Body of pancreas (tissue), 4 donors: Measurements from ENCODE around the gene UMAD1. TPM values are rescaled to one million over a fixed set of nuclear protein-coding genes. Genes with fewer than 3 reads are reported as not detected.

Experiments used
- ATAC-seq: fragments of 150-250 bp; one replicate; pipeline ENCODE4 v1.9.1; 2016
- DNase-seq, 4 donors: peaks; one replicate each; pipeline ENCODE4 v3.0.0-alpha.2; 2019
- H3K27ac ChIP-seq, 4 donors: fragments of 200-600 bp; sonication (generic); 1 replicate in 3 of 4; 2 replicates in 1 of 4; pipeline versions ENCODE4 v1.5.1 to v1.6.1; 2016 to 2019; ENCODE audit warnings: mild to moderate bottlenecking in 1 of 4, mixed read lengths in 1 of 4, moderate library complexity in 1 of 4
- H3K27me3 ChIP-seq, 2 donors: fragments of 200-600 bp; sonication (generic); one replicate each; pipeline ENCODE4 v1.6.0; 2016; ENCODE audit warnings: mild to moderate bottlenecking in 1 of 2
- H3K36me3 ChIP-seq, 2 donors: fragments of 200-600 bp; sonication (generic); replicated peaks in 1 of 2; 2 replicates each; pipeline ENCODE4 v1.5.1; 2016; ENCODE audit warnings: low read depth in 2 of 2; ENCODE audit not compliant: insufficient read depth in 1 of 2
- H3K4me1 ChIP-seq: fragments of 200-600 bp; sonication (generic); one replicate; pipeline ENCODE4 v1.6.0; 2016
- H3K4me3 ChIP-seq, 2 donors: fragments of 200-600 bp; sonication (generic); 1 replicate in 1 of 2; 2 replicates in 1 of 2; pipeline ENCODE4 v1.5.1; 2016 to 2019
- H3K9me3 ChIP-seq, 3 donors: fragments of 200-600 bp; sonication (generic); 1 replicate in 2 of 3; 2 replicates in 1 of 3; pipeline ENCODE4 v1.5.1; 2016
- POLR2A ChIP-seq, 3 donors: fragments of 450-650 bp; IDR thresholded peaks; one replicate each; pipeline ENCODE4 v1.6.1; 2016; ENCODE audit warnings: antibody characterized with exemption in 3 of 3, mild to moderate bottlenecking in 2 of 3
- WGBS, 2 donors: methylation state at CpG; one replicate each; pipeline ENCODE4 v1.1.5; 2017; 5-methylcytosine and 5-hydroxymethylcytosine counted together
- intact Hi-C: fragments of 100-400 bp; cut with DNase I; formaldehyde crosslinking; loops from one replicate; pipeline ENCODE4 v1.15.1; 2023
- total RNA-seq, 2 donors: library from RNA; depleted of rRNA; stranded (reverse); fragments of >200 nt; gene quantifications; one replicate each; pipeline ENCODE4 v1.1.0, GENCODE V29; 2016
- TF ChIP-seq, protein P1 (sequence below), 7 experiments: fragments of 450-650 bp in 4 of 7; fragments of 200-600 bp in 3 of 7; sonication (generic) in 3 of 7; IDR thresholded peaks; one replicate each; pipeline ENCODE4 v1.5.1; 2016 to 2019; ENCODE audit warnings: antibody characterized with exemption in 7 of 7

Gene UMAD1
- total RNA-seq, 2 donors from 2014 or later: 15.8 to 34.8 TPM

GRCh38 chr7:7713730-7714129, 73.2 kb downstream of the UMAD1 start:
- TF ChIP-seq POLR2A (IDR thresholded peaks at IDR 0.05): no peak
- TF ChIP-seq, protein P1, sequence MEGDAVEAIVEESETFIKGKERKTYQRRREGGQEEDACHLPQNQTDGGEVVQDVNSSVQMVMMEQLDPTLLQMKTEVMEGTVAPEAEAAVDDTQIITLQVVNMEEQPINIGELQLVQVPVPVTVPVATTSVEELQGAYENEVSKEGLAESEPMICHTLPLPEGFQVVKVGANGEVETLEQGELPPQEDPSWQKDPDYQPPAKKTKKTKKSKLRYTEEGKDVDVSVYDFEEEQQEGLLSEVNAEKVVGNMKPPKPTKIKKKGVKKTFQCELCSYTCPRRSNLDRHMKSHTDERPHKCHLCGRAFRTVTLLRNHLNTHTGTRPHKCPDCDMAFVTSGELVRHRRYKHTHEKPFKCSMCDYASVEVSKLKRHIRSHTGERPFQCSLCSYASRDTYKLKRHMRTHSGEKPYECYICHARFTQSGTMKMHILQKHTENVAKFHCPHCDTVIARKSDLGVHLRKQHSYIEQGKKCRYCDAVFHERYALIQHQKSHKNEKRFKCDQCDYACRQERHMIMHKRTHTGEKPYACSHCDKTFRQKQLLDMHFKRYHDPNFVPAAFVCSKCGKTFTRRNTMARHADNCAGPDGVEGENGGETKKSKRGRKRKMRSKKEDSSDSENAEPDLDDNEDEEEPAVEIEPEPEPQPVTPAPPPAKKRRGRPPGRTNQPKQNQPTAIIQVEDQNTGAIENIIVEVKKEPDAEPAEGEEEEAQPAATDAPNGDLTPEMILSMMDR (IDR thresholded peaks at IDR 0.05): no peak
- Histone ChIP-seq H3K4me1 (peaks cover 6% of the 10 kb centered on the region), H3K4me3 (no peak overlapping the region), H3K9me3 (no peaks in the 10 kb centered on the region), H3K27me3 (no peaks in the 10 kb centered on the region), H3K36me3 (no peaks in the 10 kb centered on the region), H3K27ac (no peak overlapping the region)
- ATAC-seq (no peak), DNase-seq (no peak)
- intact Hi-C loops: no loop called here
- WGBS, 2 donors: 76 to 89% methylated on average over 4 of the region's 4 CpGs

- DNase-seq (no peak), ATAC-seq (no peak)
- no peaks in the 10 kb centered on the region for H3K36me3 ChIP-seq
- no peaks in the 10 kb centered on the region for H3K4me1 ChIP-seq
- no peaks in the 10 kb centered on the region for H3K27me3 ChIP-seq
- intact Hi-C loops: no loop called here
- TF ChIP-seq POLR2A (IDR thresholded peaks at IDR 0.05): no peak
- TF ChIP-seq, protein P1 (IDR thresholded peaks at IDR 0.05): no peak
- 79 to 86% methylated on average over 1 of the region's 1 CpG for WGBS, 2 donors
- no peaks in the 10 kb centered on the region for H3K9me3 ChIP-seq
- H3K4me3 ChIP-seq: no peak within 1 kb of the TSS
- peak within 1 kb of the TSS in 1 of 4 donors; percentile 32 for H3K27ac ChIP-seq
These were observed 77.9 kb downstream of the UMAD1 start, which contains the start of gene RPA3 for GRCh38 chr7:7718492-7718891. Gene RPA3 (minus strand): TSS chr7:7718607. CDS start chr7:7640418, 78,189 bp downstream.

DNA sequence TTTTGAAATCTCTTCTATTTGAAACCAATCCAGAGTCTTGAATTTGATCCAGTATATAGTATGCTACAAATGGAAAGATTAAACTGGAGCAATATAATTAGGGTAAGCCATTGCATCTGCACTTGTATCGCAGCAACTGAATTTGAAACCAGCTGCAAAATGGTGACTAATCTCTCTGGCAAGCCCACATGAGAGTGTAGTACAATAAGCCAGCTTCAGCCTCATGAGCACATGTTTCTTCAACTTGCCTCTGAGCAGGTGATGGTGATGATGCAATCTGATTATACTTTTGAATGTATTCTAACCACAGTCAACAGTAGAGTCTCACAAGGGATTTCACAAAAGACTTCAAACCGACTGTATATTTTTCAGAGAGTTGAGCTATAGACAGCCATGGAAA, 78.7 kb downstream of the UMAD1 start:
- 73 to 85% methylated on average over 2 of the region's 2 CpGs for WGBS, 2 donors
- intact Hi-C loops: no loop called here
- Histone ChIP-seq H3K4me3 (no peak overlapping the region), H3K4me1 (no peaks in the 10 kb centered on the region), H3K36me3 (no peaks in the 10 kb centered on the region), H3K9me3 (no peaks in the 10 kb centered on the region), H3K27ac (peak overlapping the region in 1 of 4 donors; percentile 32), H3K27me3 (no peaks in the 10 kb centered on the region)
- ATAC-seq (peak; percentile 86), DNase-seq (peak; percentile 21 to 68 (median 44))
- TF ChIP-seq, protein P1 (IDR thresholded peaks at IDR 0.05): no peak
- no peak for TF ChIP-seq POLR2A (IDR thresholded peaks at IDR 0.05)

DNA sequence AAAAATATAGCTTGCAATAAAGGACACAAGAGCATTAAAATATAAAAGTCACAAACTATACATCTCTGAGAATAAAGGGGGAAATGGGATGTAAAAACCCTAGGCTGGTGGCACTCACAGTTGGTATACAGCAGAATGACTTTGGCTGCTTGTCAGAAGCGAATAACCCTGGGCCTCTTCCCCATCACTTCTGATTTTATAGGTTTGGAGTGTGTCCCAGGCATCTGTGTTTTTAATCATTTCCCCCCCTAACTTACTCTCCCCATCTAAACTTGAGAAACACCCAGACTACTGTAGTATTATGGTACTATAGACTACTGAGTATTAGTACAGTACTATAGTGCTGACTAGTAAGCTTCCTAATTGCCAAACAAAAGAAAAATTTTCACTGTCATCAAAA, 79.6 kb downstream of the UMAD1 start:
- intact Hi-C loops: no loop called here
- no peaks in the 10 kb centered on the region for H3K36me3 ChIP-seq
- no peaks in the 10 kb centered on the region for H3K9me3 ChIP-seq
- 94 to 97% methylated on average over 1 of the region's 1 CpG for WGBS, 2 donors
- no peak overlapping the region for H3K27ac ChIP-seq
- ATAC-seq (no peak), DNase-seq (no peak)
- no peak overlapping the region for H3K4me3 ChIP-seq
- no peak for TF ChIP-seq POLR2A (IDR thresholded peaks at IDR 0.05)
- TF ChIP-seq, protein P1 (IDR thresholded peaks at IDR 0.05): no peak
- no peaks in the 10 kb centered on the region for H3K4me1 ChIP-seq
- H3K27me3 ChIP-seq: no peaks in the 10 kb centered on the region
